Hepatocyte (in vitro differentiated cells): Measurements from ENCODE around the gene HLA-E. TPM values are rescaled to one million over a fixed set of nuclear protein-coding genes. Genes with fewer than 3 reads are reported as not detected.

ENCODE experiments used
- DNase-seq: peaks from one replicate; pipeline ENCODE4 v3.0.0-alpha.2; 2016; ENCODE audit warnings: low spot score
- H2AFZ ChIP-seq: fragments of 200-600 bp; sonication (generic); 2 replicates; pipeline ENCODE4 v1.6.0; 2016; ENCODE audit warnings: antibody characterized with exemption, mild to moderate bottlenecking
- H3K27ac ChIP-seq: fragments of 200-600 bp; sonication (generic); 2 replicates; pipeline ENCODE4 v1.5.1; 2016; ENCODE audit warnings: mild to moderate bottlenecking
- H3K27me3 ChIP-seq: fragments of 200-600 bp; sonication (generic); 2 replicates; pipeline ENCODE4 v1.6.1; 2016
- H3K36me3 ChIP-seq: fragments of 200-600 bp; sonication (generic); replicated peaks from 2 replicates; pipeline ENCODE4 v1.5.1; 2016; ENCODE audit warnings: low read depth; ENCODE audit not compliant: insufficient read depth
- H3K4me1 ChIP-seq: fragments of 200-600 bp; sonication (generic); 2 replicates; pipeline ENCODE4 v1.5.1; 2016; ENCODE audit warnings: mild to moderate bottlenecking, moderate library complexity; ENCODE audit not compliant: insufficient read depth
- H3K4me2 ChIP-seq: fragments of 200-600 bp; sonication (generic); 2 replicates; pipeline ENCODE4 v1.6.0; 2016
- H3K4me3 ChIP-seq: fragments of 200-600 bp; sonication (generic); 2 replicates; pipeline ENCODE4 v1.5.1; 2016; ENCODE audit warnings: mild to moderate bottlenecking
- H3K79me2 ChIP-seq: fragments of 200-600 bp; sonication (generic); 2 replicates; pipeline ENCODE4 v1.6.0; 2017; ENCODE audit warnings: mild to moderate bottlenecking
- H3K9me2 ChIP-seq: fragments of 200-600 bp; sonication (generic); replicated peaks from 2 replicates; pipeline ENCODE4 v1.6.0; 2017; ENCODE audit warnings: mild to moderate bottlenecking; ENCODE audit not compliant: insufficient read depth
- H3K9me3 ChIP-seq: fragments of 200-600 bp; sonication (generic); 2 replicates; pipeline ENCODE4 v1.5.1; 2016; ENCODE audit warnings: low read depth, mild to moderate bottlenecking
- H4K20me1 ChIP-seq: fragments of 200-600 bp; sonication (generic); 2 replicates; pipeline ENCODE4 v1.6.0; 2016; ENCODE audit warnings: mild to moderate bottlenecking; ENCODE audit not compliant: insufficient read depth, poor library complexity, severe bottlenecking
- EZH2 ChIP-seq: fragments of 200-600 bp; sonication (generic); IDR thresholded peaks from 2 replicates; pipeline ENCODE4 v1.6.1; 2016; ENCODE audit warnings: antibody characterized with exemption, mild to moderate bottlenecking, borderline replicate concordance
- EZH2phosphoT487 ChIP-seq: fragments of 200-600 bp; sonication (generic); IDR thresholded peaks from one replicate; pipeline ENCODE4 v1.6.1; 2018; ENCODE audit warnings: antibody characterized with exemption, mild to moderate bottlenecking, low read depth, moderate library complexity; ENCODE audit not compliant: unreplicated experiment, severe bottlenecking
- WGBS: methylation state at CpG from one replicate; pipeline ENCODE4 v1.1.6; 2016; ENCODE audit warnings: low lambda C conversion rate; ENCODE audit errors: missing lambda C conversion rate; 5-methylcytosine and 5-hydroxymethylcytosine counted together
- polyA plus RNA-seq: library from polyadenylated mRNA; unstranded; fragments of >200 nt; fragmentation: Nextera tagmentation; extraction: Ambion mirVana; gene quantifications from 2 replicates; pipeline ENCODE4 v1.2.1, GENCODE V29; 2016
- total RNA-seq: library from RNA; depleted of rRNA; stranded (reverse); fragments of >200 nt; gene quantifications from 2 replicates; pipeline ENCODE4 v1.2.3, GENCODE V29; 2014
- TF ChIP-seq, protein P1 (sequence below): fragments of 200-600 bp; sonication (generic); IDR thresholded peaks from 2 replicates; pipeline ENCODE4 v1.5.1; 2016; ENCODE audit warnings: antibody characterized with exemption, mild to moderate bottlenecking; ENCODE audit not compliant: poor library complexity

The HLA-E gene
- total and polyA plus RNA-seq, 2 experiments from 2014 or later, result 141 to 158 TPM

DNA sequence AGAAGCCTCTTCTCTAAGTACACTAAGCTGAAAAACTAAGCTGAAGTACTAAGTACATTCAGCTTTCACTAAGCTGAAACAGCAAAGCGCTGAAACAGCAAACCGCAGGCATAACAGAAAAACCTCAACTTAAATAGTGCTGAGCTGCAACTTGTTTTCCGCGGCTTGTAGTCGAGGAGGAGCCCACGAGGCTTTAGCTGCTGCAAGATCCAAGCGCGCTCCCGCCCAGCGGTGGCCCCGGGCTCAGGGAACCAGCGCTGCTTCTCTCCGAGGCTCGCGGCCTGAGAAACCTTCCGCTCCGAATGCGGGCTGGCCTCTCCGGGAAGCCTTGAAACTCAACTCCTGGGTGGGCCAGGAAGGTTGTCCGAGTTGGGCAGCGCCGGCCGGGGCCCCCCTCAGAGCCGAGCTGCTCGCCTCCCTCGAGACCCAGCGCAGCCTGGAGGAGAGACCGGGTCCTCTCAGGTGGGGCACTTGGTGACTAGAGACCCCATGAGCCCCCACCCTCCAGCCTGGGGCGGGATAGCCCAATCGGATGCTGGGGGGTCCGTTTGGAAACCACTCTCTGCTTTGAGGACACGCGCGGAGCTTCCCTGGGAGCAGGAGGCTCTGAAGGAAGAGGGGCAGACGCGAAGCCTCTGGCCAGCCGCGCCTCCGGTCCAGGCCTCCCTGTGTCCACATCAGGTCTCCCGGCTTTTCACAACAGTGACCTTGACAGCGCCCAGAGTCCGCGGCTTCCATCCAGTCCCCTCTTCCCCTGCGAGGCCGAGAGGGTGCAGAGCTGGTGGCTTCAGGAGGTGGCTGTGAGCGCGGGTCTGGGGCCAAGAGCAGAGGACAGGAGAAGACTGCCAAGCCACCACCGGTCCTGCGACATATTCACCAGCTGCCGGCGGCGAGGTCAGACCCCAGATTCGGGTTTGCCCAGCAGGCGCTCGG is 38.1 kb upstream of the HLA-E start:
- WGBS, result 73% methylated on average over 55 of the region's 55 CpGs
- no peak for TF ChIP-seq EZH2phosphoT487
- TF ChIP-seq, protein P1, sequence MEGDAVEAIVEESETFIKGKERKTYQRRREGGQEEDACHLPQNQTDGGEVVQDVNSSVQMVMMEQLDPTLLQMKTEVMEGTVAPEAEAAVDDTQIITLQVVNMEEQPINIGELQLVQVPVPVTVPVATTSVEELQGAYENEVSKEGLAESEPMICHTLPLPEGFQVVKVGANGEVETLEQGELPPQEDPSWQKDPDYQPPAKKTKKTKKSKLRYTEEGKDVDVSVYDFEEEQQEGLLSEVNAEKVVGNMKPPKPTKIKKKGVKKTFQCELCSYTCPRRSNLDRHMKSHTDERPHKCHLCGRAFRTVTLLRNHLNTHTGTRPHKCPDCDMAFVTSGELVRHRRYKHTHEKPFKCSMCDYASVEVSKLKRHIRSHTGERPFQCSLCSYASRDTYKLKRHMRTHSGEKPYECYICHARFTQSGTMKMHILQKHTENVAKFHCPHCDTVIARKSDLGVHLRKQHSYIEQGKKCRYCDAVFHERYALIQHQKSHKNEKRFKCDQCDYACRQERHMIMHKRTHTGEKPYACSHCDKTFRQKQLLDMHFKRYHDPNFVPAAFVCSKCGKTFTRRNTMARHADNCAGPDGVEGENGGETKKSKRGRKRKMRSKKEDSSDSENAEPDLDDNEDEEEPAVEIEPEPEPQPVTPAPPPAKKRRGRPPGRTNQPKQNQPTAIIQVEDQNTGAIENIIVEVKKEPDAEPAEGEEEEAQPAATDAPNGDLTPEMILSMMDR, result no peak
- TF ChIP-seq EZH2, result no peak
- H3K4me1 ChIP-seq, result no peaks in the 10 kb centered on the region
- H3K9me3 ChIP-seq, result no peaks in the 10 kb centered on the region
- peaks cover 69% of the 10 kb centered on the region for H3K27me3 ChIP-seq
- H3K36me3 ChIP-seq, result no peaks in the 10 kb centered on the region
- H4K20me1 ChIP-seq, result no peaks in the 10 kb centered on the region
- no peak overlapping the region for H3K4me3 ChIP-seq
- H3K79me2 ChIP-seq, result no peaks in the 10 kb centered on the region
- H3K27ac ChIP-seq, result no peak overlapping the region
- peak; percentile 17 for DNase-seq
- no peaks in the 10 kb centered on the region for H3K9me2 ChIP-seq
- H3K4me2 ChIP-seq, result no peak overlapping the region
- H2AFZ ChIP-seq, result no peak overlapping the region

DNA sequence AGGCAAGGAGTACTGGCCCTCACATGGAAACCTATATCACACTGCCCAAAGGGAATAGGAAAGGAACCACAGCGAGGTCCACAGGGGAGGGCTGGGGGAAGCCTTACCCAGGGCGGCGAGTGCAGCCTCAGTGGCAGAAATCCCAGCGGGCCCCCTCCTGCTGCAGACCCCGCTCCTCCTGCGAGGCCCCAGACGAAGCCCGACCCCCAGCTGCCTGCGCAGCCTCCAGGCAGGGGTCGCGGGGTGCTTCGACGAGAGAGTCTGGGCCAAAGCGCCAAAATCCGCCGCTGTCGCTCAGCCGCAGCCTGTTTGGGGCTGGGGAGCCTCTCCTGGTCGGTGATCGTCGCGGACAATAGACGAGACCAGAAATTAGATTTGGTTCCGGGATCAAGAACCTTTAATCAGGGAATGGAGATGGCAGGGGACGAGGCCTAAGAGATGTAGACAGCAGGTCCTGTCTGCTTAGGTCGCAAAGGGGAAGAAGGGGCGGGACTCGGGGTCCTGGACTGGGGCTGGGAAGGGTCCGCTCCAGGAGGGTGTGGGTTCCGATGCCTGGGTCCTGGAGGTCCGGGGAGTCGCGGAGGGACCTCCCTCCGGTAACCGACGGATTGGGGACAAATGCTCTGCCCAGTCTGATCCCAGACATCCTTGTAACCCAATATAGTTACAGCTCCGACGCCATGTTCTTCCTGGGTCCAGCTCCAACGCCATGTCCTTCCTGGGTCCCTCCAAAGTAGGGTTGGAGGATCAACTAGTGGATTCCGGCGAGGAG is 36.4 kb upstream of the HLA-E start:
- no peaks in the 10 kb centered on the region for H3K9me2 ChIP-seq
- no peaks in the 10 kb centered on the region for H3K36me3 ChIP-seq
- no peaks in the 10 kb centered on the region for H3K79me2 ChIP-seq
- H4K20me1 ChIP-seq, result no peaks in the 10 kb centered on the region
- H3K27ac ChIP-seq, result no peak overlapping the region
- 97% methylated on average over 32 of the region's 41 CpGs for WGBS
- no peaks in the 10 kb centered on the region for H3K4me1 ChIP-seq
- DNase-seq, result no peak
- H2AFZ ChIP-seq, result no peak overlapping the region
- TF ChIP-seq, protein P1, result no peak
- TF ChIP-seq EZH2, result no peak
- no peak for TF ChIP-seq EZH2phosphoT487
- H3K4me3 ChIP-seq, result no peak overlapping the region
- H3K4me2 ChIP-seq, result no peak overlapping the region
- peaks cover 64% of the 10 kb centered on the region for H3K27me3 ChIP-seq
- H3K9me3 ChIP-seq, result no peaks in the 10 kb centered on the region

DNA sequence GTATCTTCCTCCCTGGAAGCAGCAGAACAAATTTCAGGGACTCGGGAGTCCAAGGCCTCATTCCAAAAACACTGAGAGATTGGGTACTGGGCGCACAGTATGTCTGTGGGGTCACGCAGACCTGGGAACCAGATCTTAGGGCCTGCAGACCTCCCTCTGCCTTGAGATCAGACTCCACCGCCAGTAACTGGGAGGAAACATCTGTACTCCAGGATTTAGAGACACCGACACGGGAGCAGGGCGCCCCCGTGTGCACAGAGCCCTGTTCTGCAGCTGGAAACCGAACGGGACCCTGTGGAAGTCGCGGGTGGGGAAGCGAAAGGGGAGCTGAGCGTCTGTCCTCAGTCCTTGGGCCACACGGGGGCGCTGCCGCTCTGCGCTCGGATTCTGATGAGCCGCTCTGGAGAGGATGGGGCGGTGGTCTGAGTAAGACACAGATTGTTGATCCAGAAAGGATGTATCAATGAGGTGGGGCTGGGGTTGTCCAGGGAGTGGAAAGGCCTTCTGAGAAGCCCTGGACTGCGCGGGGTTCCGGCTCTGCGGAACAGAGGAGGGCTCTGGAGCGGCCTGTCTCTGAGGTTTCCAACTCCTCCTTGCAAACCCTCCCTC is 35.7 kb upstream of the HLA-E start:
- WGBS, result 16% methylated on average over 22 of the region's 26 CpGs
- TF ChIP-seq, protein P1, result peak; percentile 96
- TF ChIP-seq EZH2phosphoT487, result no peak
- Histone ChIP-seq H3K36me3 (no peaks in the 10 kb centered on the region), H3K79me2 (no peaks in the 10 kb centered on the region), H4K20me1 (no peaks in the 10 kb centered on the region), H3K4me2 (peak overlapping the region; percentile 57), H3K9me3 (no peaks in the 10 kb centered on the region), H3K4me3 (no peak overlapping the region), H3K27me3 (peaks cover 64% of the 10 kb centered on the region), H2AFZ (no peak overlapping the region), H3K4me1 (no peaks in the 10 kb centered on the region), H3K9me2 (no peaks in the 10 kb centered on the region), H3K27ac (no peak overlapping the region)
- peak; percentile 94 for DNase-seq
